HepG2 (cell line): Measurements from ENCODE around the gene FCGR3A. TPM values are rescaled to one million over a fixed set of nuclear protein-coding genes. Genes with fewer than 3 reads are reported as not detected.
"Not testable (repeated sequence)": the region's sequence is repeated elsewhere in the genome, so short reads cannot be mapped to it uniquely, and the experiment has no call there.

ENCODE experiments used
- ATAC-seq: fragments of 200-7000 bp; cut with Tn5 transposase; 3 replicates; pipeline ENCODE4 v1.9.1; 2020; ENCODE audit warnings: mild to moderate bottlenecking, moderate library complexity
- BruUV-seq: library from RNA; stranded (reverse); fragments of 400-500 nt; replicated peaks from 2 replicates; lab custom pipeline; 2021; lab: Mats Ljungman, UMichigan
- CTCF ChIA-PET: fragments of 300-600 bp; formaldehyde crosslinking; extraction: SDS; loops from one replicate; lab custom pipeline; 2021; ENCODE audit warnings: low total read pairs, inconsistent platforms, low intra/inter-chr PET ratio; lab: Yijun Ruan, JAX
- POLR2A ChIA-PET: fragments of 350-600 bp; sonication (Branson Sonifier 250); formaldehyde crosslinking; loops from one replicate; lab custom pipeline; 2020; ENCODE audit warnings: antibody characterized with exemption, inconsistent platforms; lab: Yijun Ruan, JAX
- DNase-seq: peaks from one replicate; pipeline ENCODE4 v3.0.0-alpha.2; 2015; ENCODE audit warnings: low spot score
- FAIRE-seq: peaks from 3 replicates; lab custom pipeline; 2011; peaks lifted over from hg19 to GRCh38; lab: Jason Lieb, UNC
- H2AFZ ChIP-seq: one replicate; pipeline ENCODE4 v1.6.1; 2011; ENCODE audit warnings: low read length, inconsistent platforms
- H3K27ac ChIP-seq: fragments of 300-600 bp; 3 replicates; pipeline ENCODE4 v1.8.0; 2011; ENCODE audit warnings: mixed run types, mild to moderate bottlenecking, mixed read lengths, low read length, inconsistent platforms; ENCODE audit not compliant: insufficient read depth; ENCODE audit errors: extremely low read length
- H3K27me3 ChIP-seq, 2 experiments: fragments of 200-600 bp in 1 of 2; 2 replicates in 1 of 2; 3 replicates in 1 of 2; pipeline versions ENCODE4 v1.6.0 to v1.8.0; 2011; ENCODE audit warnings: low read length in 2 of 2, mild to moderate bottlenecking in 2 of 2, moderate library complexity in 2 of 2, inconsistent platforms in 1 of 2; ENCODE audit not compliant: insufficient read depth in 2 of 2, control insufficient read depth in 1 of 2
- H3K36me3 ChIP-seq, 2 experiments: fragments of 200-600 bp in 1 of 2; replicated peaks in 1 of 2; 2 replicates in 1 of 2; 3 replicates in 1 of 2; pipeline versions ENCODE4 v1.5.1 to v1.8.0; 2011; ENCODE audit warnings: low read length in 2 of 2, inconsistent platforms in 1 of 2; ENCODE audit not compliant: insufficient read depth in 2 of 2, control insufficient read depth in 1 of 2
- H3K4me1 ChIP-seq: 2 replicates; pipeline ENCODE4 v1.5.1; 2012; ENCODE audit warnings: low read length, inconsistent platforms; ENCODE audit not compliant: insufficient read depth
- H3K4me2 ChIP-seq: 2 replicates; pipeline ENCODE4 v1.6.0; 2011; ENCODE audit warnings: low read depth, low read length, inconsistent platforms
- H3K4me3 ChIP-seq, 3 experiments: fragments of 200-600 bp in 1 of 3; sonication (generic), shearing (Covaris generic) in 1 of 3; replicated peaks in 1 of 3; 2 replicates each; pipeline ENCODE4 v1.5.1; 2011 to 2016; ENCODE audit warnings: low read length in 3 of 3, inconsistent platforms in 2 of 3, low read depth in 2 of 3, mild to moderate bottlenecking in 2 of 3, control low read depth in 1 of 3, mixed read lengths in 1 of 3; ENCODE audit not compliant: insufficient read depth in 1 of 3
- H3K79me2 ChIP-seq: one replicate; pipeline ENCODE4 v1.6.1; 2011; ENCODE audit warnings: low read length, inconsistent platforms; ENCODE audit not compliant: insufficient read depth
- H3K9ac ChIP-seq: 2 replicates; pipeline ENCODE4 v1.6.0; 2011; ENCODE audit warnings: mild to moderate bottlenecking, low read depth, low read length, inconsistent platforms; ENCODE audit not compliant: insufficient read depth
- H3K9me3 ChIP-seq: 2 replicates; pipeline ENCODE4 v1.5.1; 2012; ENCODE audit warnings: mild to moderate bottlenecking, low read length
- H4K20me1 ChIP-seq: 2 replicates; pipeline ENCODE4 v1.6.0; 2011; ENCODE audit warnings: inconsistent platforms, mild to moderate bottlenecking, low read length, moderate library complexity; ENCODE audit not compliant: insufficient read depth
- MAFK ChIP-seq, 2 experiments: IDR thresholded peaks in 1 of 2; conservative IDR thresholded peaks in 1 of 2; 2 replicates each; pipeline ENCODE4 v1.6.1; 2011; ENCODE audit warnings: improper control_type of control experiment in 2 of 2, low read length in 2 of 2
- TBX2 ChIP-seq: sonication (generic); formaldehyde crosslinking; IDR thresholded peaks from 2 replicates; pipeline ENCODE4 v1.5.0; 2020; ENCODE audit warnings: missing genetic modification reagents, mild to moderate bottlenecking, borderline replicate concordance
- WGBS: methylation state at CpG from one replicate; pipeline ENCODE4 v1.1.6; 2017; ENCODE audit warnings: low lambda C conversion rate; 5-methylcytosine and 5-hydroxymethylcytosine counted together
- in situ Hi-C: cut with HindIII; loops from 2 replicates; pipeline ENCODE4 v1.10.0; 2017; ENCODE audit warnings: low pct_unique_long_range_greater_than_20kb; ENCODE audit not compliant: extremely low pct_ligation_motif_present
- intact Hi-C: fragments of 100-400 bp; cut with micrococcal nuclease; formaldehyde crosslinking; loops from one replicate; pipeline ENCODE4 v1.10.0; 2022; ENCODE audit not compliant: unreplicated experiment
- polyA plus RNA-seq, 8 experiments: library from polyadenylated mRNA; depleted of rRNA in 3 of 8; stranded (reverse) in 7 of 8; unstranded in 1 of 8; fragments of >200 nt; fragmentation: Illumina TruSeq in 4 of 8; extraction: Trizol in 4 of 8; gene quantifications; 2 replicates each; pipeline versions ENCODE4 v1.2.1 to v1.2.3, GENCODE V29; 2011 to 2016; ENCODE audit warnings: low read depth in 4 of 8, missing spikeins in 1 of 8, mixed read lengths in 1 of 8; ENCODE audit not compliant: insufficient read depth in 1 of 8
- total RNA-seq, 5 experiments: library from RNA; depleted of rRNA; stranded (reverse); fragments of >200 nt; fragmentation: Illumina TruSeq; extraction: Trizol; gene quantifications; 2 replicates each; pipeline ENCODE4 v1.2.3, GENCODE V29; 2016; ENCODE audit warnings: low read depth in 1 of 5
- TF ChIP-seq, protein P1 (sequence below): sonication (generic); formaldehyde crosslinking; IDR thresholded peaks from 2 replicates; pipeline ENCODE4 v1.8.1; 2023; ENCODE audit warnings: mild to moderate bottlenecking, moderate library complexity, missing genetic modification reagents
- TF ChIP-seq, protein P2 (sequence below): sonication (generic); formaldehyde crosslinking; IDR thresholded peaks from 2 replicates; pipeline ENCODE4 v1.4.0; 2020; ENCODE audit warnings: missing genetic modification reagents

FCGR3A gene
- total and polyA plus RNA-seq, 2 of the 13 experiments (the other 11 are each of a cell fraction or from before 2014, with no cell fraction given) = not detected

DNA sequence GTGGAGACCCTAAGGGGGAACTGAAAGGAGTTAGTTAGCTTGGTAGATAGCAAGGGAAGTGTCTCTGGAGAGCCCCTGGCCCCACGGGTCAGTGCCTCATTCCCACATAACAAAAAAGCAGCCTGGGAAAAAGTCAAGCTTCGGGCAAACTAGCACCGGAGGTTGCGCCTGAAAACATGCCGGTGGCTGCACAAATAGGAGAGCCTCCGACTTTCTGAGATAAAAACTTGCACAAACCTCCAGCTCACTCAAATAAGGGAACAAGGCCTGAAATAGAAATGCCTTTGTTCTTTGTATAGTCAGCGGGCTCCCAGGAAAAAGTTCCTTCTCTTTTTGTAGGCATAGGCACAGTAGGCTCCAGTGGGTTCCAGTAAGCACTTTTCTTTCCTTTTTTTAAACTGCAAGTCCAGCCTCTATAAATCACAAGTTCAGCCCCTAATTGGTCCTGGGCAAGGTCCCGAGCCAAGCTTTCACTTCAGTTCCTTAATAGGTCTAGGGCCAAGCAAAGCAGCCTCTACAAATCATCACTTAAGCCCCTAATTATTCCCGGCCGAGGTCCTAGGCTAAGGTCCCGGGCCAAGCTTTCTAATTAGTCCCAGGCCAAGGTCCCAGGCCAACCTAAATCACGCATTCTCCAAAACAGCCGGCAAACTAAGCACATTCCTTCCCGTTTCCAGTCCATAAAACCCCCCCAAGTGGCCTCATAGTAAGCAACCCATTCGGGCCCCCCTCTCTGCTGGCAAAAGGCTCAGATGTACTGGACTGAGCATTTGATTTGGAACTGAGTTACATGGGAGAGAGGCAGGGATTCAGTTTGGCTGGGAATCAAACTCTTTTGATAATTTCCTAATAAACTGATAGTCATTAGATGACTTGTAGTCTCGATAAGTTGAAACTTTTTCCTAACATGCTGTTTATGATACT, 16.7 kb downstream of the FCGR3A start:
- H3K4me1 ChIP-seq = peaks cover 25% of the 10 kb centered on the region
- BruUV-seq, H3K27ac ChIP-seq, FAIRE-seq, in situ Hi-C loops, CTCF ChIA-PET, H3K36me3 ChIP-seq, H4K20me1 ChIP-seq, H3K27me3 ChIP-seq, ATAC-seq, H3K79me2 ChIP-seq, H3K9me3 ChIP-seq: not testable (repeated sequence)
- POLR2A ChIA-PET = interaction anchor here (0.6 to 1.2 kb wide), 2 partner anchors 216 to 733 kb away, joined by 3 to 4 read pairs; no protein-coding TSS in a partner anchor
- peak; percentile 8 for DNase-seq
- 9% methylated on average over 16 of the region's 16 CpGs for WGBS
- peak overlapping the region; percentile 47 for H2AFZ ChIP-seq
- peak overlapping the region; percentile 78 for H3K4me2 ChIP-seq
- H3K4me3 ChIP-seq = peak overlapping the region; percentile 29 to 53 (median 45)
- H3K9ac ChIP-seq = peak overlapping the region; percentile 3; the same call in 1 of the 2 replicates
- TF ChIP-seq, protein P1, sequence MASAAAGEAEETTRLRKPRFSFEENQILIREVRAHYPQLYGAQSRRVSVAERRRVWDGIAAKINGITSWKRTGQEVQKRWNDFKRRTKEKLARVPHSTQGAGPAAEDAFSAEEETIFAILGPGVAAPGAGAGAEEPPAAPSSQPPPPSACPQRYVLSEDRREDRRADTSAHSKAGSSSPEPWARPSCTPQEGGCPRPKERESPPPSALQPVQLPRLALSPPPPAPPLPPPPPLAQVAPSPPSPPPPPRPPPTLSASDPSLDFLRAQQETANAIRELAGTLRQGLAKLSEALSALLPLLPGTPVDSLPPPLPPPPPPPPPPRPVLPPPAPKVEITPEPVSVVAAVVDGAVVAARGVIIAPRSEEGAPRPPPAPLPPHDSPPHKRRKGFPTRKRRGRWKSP = 0 out of 2 replicates have a peak, but pooled peaks have one; percentile 21
- intact Hi-C loops = loop anchor here (5.0 kb wide), 1 partner anchor 79 kb away; no protein-coding TSS in a partner anchor

DNA sequence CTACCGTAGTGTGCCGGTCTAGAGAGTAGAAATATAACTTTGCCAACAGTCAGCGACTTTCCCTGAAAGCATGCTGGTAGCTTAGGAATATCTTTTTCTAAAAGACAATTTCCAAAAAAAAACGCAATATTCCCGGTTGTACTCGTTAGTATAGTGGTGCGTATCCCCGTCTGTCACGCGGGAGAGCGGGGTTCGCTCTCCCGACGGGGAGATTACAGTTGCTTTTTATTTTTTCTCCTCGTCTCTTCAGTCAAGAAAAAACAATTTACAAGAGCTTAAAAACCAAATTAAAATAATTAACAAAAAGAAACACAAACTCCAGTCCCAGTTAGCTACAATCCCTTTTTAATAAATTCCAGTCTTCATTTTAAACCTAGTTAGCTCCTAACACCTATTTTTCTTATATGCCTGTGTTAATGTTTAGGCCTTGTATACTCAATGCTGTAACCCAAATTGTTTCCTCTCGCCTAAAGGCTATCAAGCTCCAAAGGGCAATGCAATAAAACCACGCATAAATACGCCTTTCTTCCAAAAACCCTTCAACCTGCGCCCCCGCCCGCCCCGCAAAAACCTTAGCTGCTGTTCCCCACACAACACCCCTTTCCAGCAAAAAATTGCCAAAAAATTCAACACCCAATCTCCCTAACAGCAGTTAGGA, 17.5 kb downstream of the FCGR3A start:
- H3K4me1 ChIP-seq = peaks cover 25% of the 10 kb centered on the region
- no peak overlapping the region for H2AFZ ChIP-seq
- no peaks in the 10 kb centered on the region for H3K36me3 ChIP-seq
- ChIA-PET POLR2A (interaction anchor here (0.6 to 1.2 kb wide), 2 partner anchors 217 to 734 kb away, joined by 3 to 4 read pairs; no protein-coding TSS in a partner anchor), CTCF (no interaction called here)
- no peaks in the 10 kb centered on the region for H3K9me3 ChIP-seq
- H3K27me3 ChIP-seq = no peaks in the 10 kb centered on the region; a peak in 1 of 5 replicates
- intact Hi-C loops (loop anchor here (5.0 kb wide), 1 partner anchor 80 kb away; no protein-coding TSS in a partner anchor), in situ Hi-C loops (no loop called here)
- H3K9ac ChIP-seq = peak overlapping the region; percentile 3; the same call in 1 of the 2 replicates
- ATAC-seq (no peak), DNase-seq (no peak), FAIRE-seq (no peak)
- H3K4me3 ChIP-seq = peak overlapping the region; percentile 29 to 53 (median 45)
- TF ChIP-seq, protein P2, sequence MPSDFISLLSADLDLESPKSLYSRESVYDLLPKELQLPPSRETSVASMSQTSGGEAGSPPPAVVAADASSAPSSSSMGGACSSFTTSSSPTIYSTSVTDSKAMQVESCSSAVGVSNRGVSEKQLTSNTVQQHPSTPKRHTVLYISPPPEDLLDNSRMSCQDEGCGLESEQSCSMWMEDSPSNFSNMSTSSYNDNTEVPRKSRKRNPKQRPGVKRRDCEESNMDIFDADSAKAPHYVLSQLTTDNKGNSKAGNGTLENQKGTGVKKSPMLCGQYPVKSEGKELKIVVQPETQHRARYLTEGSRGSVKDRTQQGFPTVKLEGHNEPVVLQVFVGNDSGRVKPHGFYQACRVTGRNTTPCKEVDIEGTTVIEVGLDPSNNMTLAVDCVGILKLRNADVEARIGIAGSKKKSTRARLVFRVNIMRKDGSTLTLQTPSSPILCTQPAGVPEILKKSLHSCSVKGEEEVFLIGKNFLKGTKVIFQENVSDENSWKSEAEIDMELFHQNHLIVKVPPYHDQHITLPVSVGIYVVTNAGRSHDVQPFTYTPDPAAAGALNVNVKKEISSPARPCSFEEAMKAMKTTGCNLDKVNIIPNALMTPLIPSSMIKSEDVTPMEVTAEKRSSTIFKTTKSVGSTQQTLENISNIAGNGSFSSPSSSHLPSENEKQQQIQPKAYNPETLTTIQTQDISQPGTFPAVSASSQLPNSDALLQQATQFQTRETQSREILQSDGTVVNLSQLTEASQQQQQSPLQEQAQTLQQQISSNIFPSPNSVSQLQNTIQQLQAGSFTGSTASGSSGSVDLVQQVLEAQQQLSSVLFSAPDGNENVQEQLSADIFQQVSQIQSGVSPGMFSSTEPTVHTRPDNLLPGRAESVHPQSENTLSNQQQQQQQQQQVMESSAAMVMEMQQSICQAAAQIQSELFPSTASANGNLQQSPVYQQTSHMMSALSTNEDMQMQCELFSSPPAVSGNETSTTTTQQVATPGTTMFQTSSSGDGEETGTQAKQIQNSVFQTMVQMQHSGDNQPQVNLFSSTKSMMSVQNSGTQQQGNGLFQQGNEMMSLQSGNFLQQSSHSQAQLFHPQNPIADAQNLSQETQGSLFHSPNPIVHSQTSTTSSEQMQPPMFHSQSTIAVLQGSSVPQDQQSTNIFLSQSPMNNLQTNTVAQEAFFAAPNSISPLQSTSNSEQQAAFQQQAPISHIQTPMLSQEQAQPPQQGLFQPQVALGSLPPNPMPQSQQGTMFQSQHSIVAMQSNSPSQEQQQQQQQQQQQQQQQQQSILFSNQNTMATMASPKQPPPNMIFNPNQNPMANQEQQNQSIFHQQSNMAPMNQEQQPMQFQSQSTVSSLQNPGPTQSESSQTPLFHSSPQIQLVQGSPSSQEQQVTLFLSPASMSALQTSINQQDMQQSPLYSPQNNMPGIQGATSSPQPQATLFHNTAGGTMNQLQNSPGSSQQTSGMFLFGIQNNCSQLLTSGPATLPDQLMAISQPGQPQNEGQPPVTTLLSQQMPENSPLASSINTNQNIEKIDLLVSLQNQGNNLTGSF (CRISPR knock-in tag) = no peak
- TF ChIP-seq MAFK (conservative IDR thresholded peaks at IDR 0.05 in 1 of 2, IDR thresholded peaks at IDR 0.05 in 1 of 2; ENCODE audit: low read length in 2 of 2) (no peak), TBX2 (CRISPR knock-in tag) (no peak)
- no peaks in the 10 kb centered on the region for H3K79me2 ChIP-seq
- BruUV-seq = no TSS peak
- WGBS = 62% methylated on average over 22 of the region's 22 CpGs
- no peaks in the 10 kb centered on the region for H4K20me1 ChIP-seq
- H3K4me2 ChIP-seq = peak overlapping the region; percentile 78
- no peak overlapping the region for H3K27ac ChIP-seq
